HepG2 (cell line): ENCODE results near the gene SUOX. TPM values are rescaled to one million over a fixed set of nuclear protein-coding genes. Genes with fewer than 3 reads are reported as not detected.

Experiments used
- ATF2 ChIP-seq: sonication (generic); formaldehyde crosslinking; IDR thresholded peaks from 2 replicates; pipeline ENCODE4 v1.4.0; 2020; ENCODE audit warnings: missing genetic modification reagents
- ATF5 ChIP-seq: sonication (generic); formaldehyde crosslinking; IDR thresholded peaks from 2 replicates; pipeline ENCODE4 v1.4.0; 2020; ENCODE audit warnings: mild to moderate bottlenecking, low read depth, missing genetic modification reagents
- ETV6 ChIP-seq: sonication (generic); formaldehyde crosslinking; conservative IDR thresholded peaks from 2 replicates; pipeline ENCODE4 v1.4.0; 2020; ENCODE audit warnings: missing genetic modification reagents
- GFI1 ChIP-seq: sonication (generic); formaldehyde crosslinking; IDR thresholded peaks from 2 replicates; pipeline ENCODE4 v1.5.0; 2020; ENCODE audit warnings: missing genetic modification reagents, mild to moderate bottlenecking, borderline replicate concordance
- GLI4 ChIP-seq: sonication (generic); formaldehyde crosslinking; IDR thresholded peaks from 2 replicates; pipeline ENCODE4 v1.5.1; 2020; ENCODE audit warnings: missing genetic modification reagents, mild to moderate bottlenecking, moderate library complexity, borderline replicate concordance
- KAT8 ChIP-seq: IDR thresholded peaks from 2 replicates; pipeline ENCODE4 v1.6.1; 2016; ENCODE audit warnings: missing genetic modification reagents, missing compliant biosample characterization
- KLF9 ChIP-seq: IDR thresholded peaks from 2 replicates; pipeline ENCODE4 v1.6.1; 2016; ENCODE audit warnings: low read depth
- MTF1 ChIP-seq: sonication (generic); formaldehyde crosslinking; IDR thresholded peaks from 2 replicates; pipeline ENCODE4 v1.5.0; 2020; ENCODE audit warnings: missing genetic modification reagents
- MYNN ChIP-seq: sonication (generic); formaldehyde crosslinking; IDR thresholded peaks from 2 replicates; pipeline ENCODE4 v1.4.0; 2020; ENCODE audit warnings: mild to moderate bottlenecking, low read depth, missing genetic modification reagents
- NFYC ChIP-seq: IDR thresholded peaks from 2 replicates; pipeline ENCODE4 v1.6.1; 2016; ENCODE audit warnings: missing genetic modification reagents, missing compliant biosample characterization
- NR2F2 ChIP-seq: IDR thresholded peaks from 2 replicates; pipeline ENCODE4 v1.6.1; 2012; ENCODE audit warnings: low read depth, inconsistent platforms, borderline replicate concordance
- RBFOX2 ChIP-seq: fragments of 200-400 bp; formaldehyde crosslinking; IDR thresholded peaks from 2 replicates; pipeline ENCODE4 v1.6.1; 2017; ENCODE audit warnings: low read depth, mild to moderate bottlenecking, low read length
- SNAPC5 ChIP-seq: sonication (generic); formaldehyde crosslinking; IDR thresholded peaks from 2 replicates; pipeline ENCODE4 v1.8.1; 2023; ENCODE audit warnings: mild to moderate bottlenecking, missing genetic modification reagents, borderline replicate concordance
- TMF1 ChIP-seq: sonication (generic); formaldehyde crosslinking; IDR thresholded peaks from 2 replicates; pipeline ENCODE4 v1.8.1; 2022; ENCODE audit warnings: low read depth, missing genetic modification reagents
- UBTF ChIP-seq: sonication (generic); formaldehyde crosslinking; IDR thresholded peaks from 2 replicates; pipeline ENCODE4 v1.4.0; 2020; ENCODE audit warnings: mild to moderate bottlenecking, missing genetic modification reagents
- ZBTB34 ChIP-seq: sonication (generic); formaldehyde crosslinking; IDR thresholded peaks from 2 replicates; pipeline ENCODE4 v1.8.0; 2022; ENCODE audit warnings: mild to moderate bottlenecking, missing genetic modification reagents
- ZFAT ChIP-seq: sonication (generic); formaldehyde crosslinking; conservative IDR thresholded peaks from 2 replicates; pipeline ENCODE4 v1.8.1; 2023; ENCODE audit warnings: missing genetic modification reagents, inconsistent platforms
- ZFP36L1 ChIP-seq: sonication (generic); formaldehyde crosslinking; IDR thresholded peaks from 2 replicates; pipeline ENCODE4 v1.8.0; 2022; ENCODE audit warnings: mild to moderate bottlenecking, missing genetic modification reagents, moderate library complexity
- ZNF263 ChIP-seq: sonication (generic); formaldehyde crosslinking; IDR thresholded peaks from 2 replicates; pipeline ENCODE4 v1.4.0; 2020; ENCODE audit warnings: missing genetic modification reagents
- ZNF264 ChIP-seq: sonication (generic); formaldehyde crosslinking; IDR thresholded peaks from 2 replicates; pipeline ENCODE4 v1.4.0; 2020; ENCODE audit warnings: missing genetic modification reagents
- ZNF333 ChIP-seq: sonication (generic); formaldehyde crosslinking; IDR thresholded peaks from 2 replicates; pipeline ENCODE4 v1.4.0; 2020; ENCODE audit warnings: mild to moderate bottlenecking, missing genetic modification reagents, borderline replicate concordance
- ZNF451 ChIP-seq: sonication (generic); formaldehyde crosslinking; IDR thresholded peaks from 2 replicates; pipeline ENCODE4 v1.5.0; 2020; ENCODE audit warnings: mild to moderate bottlenecking, missing genetic modification reagents
- ZNF501 ChIP-seq: sonication (generic); formaldehyde crosslinking; IDR thresholded peaks from 2 replicates; pipeline ENCODE4 v1.5.1; 2020; ENCODE audit warnings: mild to moderate bottlenecking, moderate library complexity, missing genetic modification reagents
- ZNF577 ChIP-seq: sonication (generic); formaldehyde crosslinking; IDR thresholded peaks from 2 replicates; pipeline ENCODE4 v1.4.0; 2020; ENCODE audit warnings: mild to moderate bottlenecking, low read depth, missing genetic modification reagents, borderline replicate concordance
- ZNF598 ChIP-seq: sonication (generic); formaldehyde crosslinking; IDR thresholded peaks from 2 replicates; pipeline ENCODE4 v1.5.1; 2020; ENCODE audit warnings: mild to moderate bottlenecking, missing genetic modification reagents, borderline replicate concordance
- ZNF768 ChIP-seq: sonication (generic); formaldehyde crosslinking; IDR thresholded peaks from 2 replicates; pipeline ENCODE4 v1.4.0; 2020; ENCODE audit warnings: missing genetic modification reagents
- polyA plus RNA-seq, 8 experiments: library from polyadenylated mRNA; depleted of rRNA in 3 of 8; stranded (reverse) in 7 of 8; unstranded in 1 of 8; fragments of >200 nt; fragmentation: Illumina TruSeq in 4 of 8; extraction: Trizol in 4 of 8; gene quantifications; 2 replicates each; pipeline versions ENCODE4 v1.2.1 to v1.2.3, GENCODE V29; 2011 to 2016; ENCODE audit warnings: low read depth in 4 of 8, missing spikeins in 1 of 8, mixed read lengths in 1 of 8; ENCODE audit not compliant: insufficient read depth in 1 of 8
- total RNA-seq, 5 experiments: library from RNA; depleted of rRNA; stranded (reverse); fragments of >200 nt; fragmentation: Illumina TruSeq; extraction: Trizol; gene quantifications; 2 replicates each; pipeline ENCODE4 v1.2.3, GENCODE V29; 2016; ENCODE audit warnings: low read depth in 1 of 5

SUOX gene
- total and polyA plus RNA-seq, 2 of the 13 experiments (the other 11 are each of a cell fraction or from before 2014, with no cell fraction given), result 23.9 to 25.9 TPM

- no peak for TF ChIP-seq MYNN (CRISPR knock-in tag)
- TF ChIP-seq ZNF263 (CRISPR knock-in tag), result no peak
- no peak for TF ChIP-seq KLF9 (CRISPR knock-in tag)
- TF ChIP-seq NFYC, result no peak
- no peak for TF ChIP-seq ZNF768 (CRISPR knock-in tag)
- no peak for TF ChIP-seq ZBTB34 (CRISPR knock-in tag)
- peak; percentile 3; the same call in 1 of the 2 replicates for TF ChIP-seq GFI1 (CRISPR knock-in tag)
- no peak for TF ChIP-seq SNAPC5 (CRISPR knock-in tag)
- TF ChIP-seq NR2F2, result no peak
- TF ChIP-seq ZFP36L1 (CRISPR knock-in tag), result no peak
- no peak for TF ChIP-seq ATF2 (CRISPR knock-in tag)
- TF ChIP-seq ZNF501 (CRISPR knock-in tag), result 0 out of 2 replicates have a peak, but pooled peaks have one; percentile 43
- TF ChIP-seq ZNF577 (CRISPR knock-in tag), result no peak
- TF ChIP-seq ZFAT (CRISPR knock-in tag), result 0 out of 2 replicates have a peak, but pooled peaks have one; percentile 22
- TF ChIP-seq ZNF598 (CRISPR knock-in tag), result no peak
- TF ChIP-seq ZNF264 (CRISPR knock-in tag), result no peak
- no peak for TF ChIP-seq ZNF451 (CRISPR knock-in tag)
- TF ChIP-seq GLI4 (CRISPR knock-in tag), result peak; percentile 7; the same call in 1 of the 2 replicates
- peak; percentile 70; the same call in 1 of the 2 replicates for TF ChIP-seq UBTF (CRISPR knock-in tag)
- TF ChIP-seq KAT8 (CRISPR knock-in tag), result no peak
- no peak for TF ChIP-seq TMF1 (CRISPR knock-in tag)
- TF ChIP-seq ETV6 (CRISPR knock-in tag), result 0 out of 2 replicates have a peak, but pooled peaks have one; percentile 15
- peak; percentile 70 for TF ChIP-seq RBFOX2
- no peak for TF ChIP-seq MTF1 (CRISPR knock-in tag)
- TF ChIP-seq ATF5 (CRISPR knock-in tag), result no peak
- peak; percentile 4; the same call in 1 of the 2 replicates for TF ChIP-seq ZNF333 (CRISPR knock-in tag)
Measured at GRCh38 chr12:55974308-55974730, 22.8 kb upstream of the SUOX start (continued).
